Prostate gland (tissue), 2 donors: ENCODE measurements around the gene FOSL2. TPM values are rescaled to one million over a fixed set of nuclear protein-coding genes. Genes with fewer than 3 reads are reported as not detected.

ENCODE experiments used
- DNase-seq: peaks from one replicate; pipeline ENCODE4 v3.0.0-alpha.2; 2019; ENCODE audit warnings: low spot score
- H3K27ac ChIP-seq, 2 donors: fragments of 200-600 bp; sonication (generic); 2 replicates each; pipeline ENCODE4 v1.5.1; 2017 to 2019
- H3K27me3 ChIP-seq: fragments of 200-600 bp; sonication (generic); replicated peaks from 2 replicates; pipeline ENCODE4 v1.5.1; 2019; ENCODE audit not compliant: insufficient read depth
- H3K36me3 ChIP-seq, 2 donors: fragments of 200-600 bp; sonication (generic); 1 replicate in 1 of 2; 2 replicates in 1 of 2; pipeline versions ENCODE4 v1.5.1 to v1.8.1; 2017 to 2019
- H3K4me1 ChIP-seq: fragments of 200-600 bp; sonication (generic); replicated peaks from 2 replicates; pipeline ENCODE4 v1.5.1; 2019
- H3K4me3 ChIP-seq, 2 donors: fragments of 200-600 bp; sonication (generic); 2 replicates each; pipeline ENCODE4 v1.5.1; 2017 to 2019
- H3K9me3 ChIP-seq: fragments of 200-600 bp; sonication (generic); 2 replicates; pipeline ENCODE4 v1.5.1; 2017
- CTCF ChIP-seq, 4 experiments: fragments of 200-600 bp in 2 of 4; fragments of 450-650 bp in 2 of 4; sonication (generic) in 2 of 4; IDR thresholded peaks; 1 replicate in 3 of 4; 2 replicates in 1 of 4; pipeline ENCODE4 v1.5.1; 2016 to 2019; ENCODE audit warnings: antibody characterized with exemption in 4 of 4, mild to moderate bottlenecking in 2 of 4, moderate library complexity in 2 of 4
- POLR2A ChIP-seq: fragments of 450-650 bp; IDR thresholded peaks from one replicate; pipeline ENCODE4 v1.6.1; 2016; ENCODE audit warnings: antibody characterized with exemption, mild to moderate bottlenecking
- POLR2AphosphoS5 ChIP-seq: sonication (generic); formaldehyde crosslinking; IDR thresholded peaks from one replicate; pipeline ENCODE4 v1.6.1; 2017; ENCODE audit warnings: antibody characterized with exemption
- WGBS: methylation state at CpG from one replicate; pipeline ENCODE4 v1.1.5; 2018; 5-methylcytosine and 5-hydroxymethylcytosine counted together
- intact Hi-C: fragments of 100-400 bp; cut with DNase I; formaldehyde crosslinking; loops from one replicate; pipeline ENCODE4 v1.14.2; 2022
- total RNA-seq, 2 donors: library from RNA; depleted of rRNA; stranded (reverse); fragments of >200 nt; gene quantifications; one replicate each; pipeline ENCODE4 v1.1.0, GENCODE V29; 2016

Gene FOSL2
- total RNA-seq, 2 donors from 2014 or later = 57.4 to 94.2 TPM

GRCh38 chr2:28447943-28448792, 55.5 kb downstream of the FOSL2 start:
- Histone ChIP-seq H3K27me3 (no peaks in the 10 kb centered on the region), H3K36me3 (no peaks in the 10 kb centered on the region), H3K4me1 (no peaks in the 10 kb centered on the region), H3K9me3 (no peaks in the 10 kb centered on the region), H3K4me3 (no peak overlapping the region), H3K27ac (no peak overlapping the region)
- no peak for DNase-seq
- WGBS = 78% methylated on average over 8 of the region's 8 CpGs
- TF ChIP-seq CTCF (IDR thresholded peaks at IDR 0.05) = no peak
- no peak for TF ChIP-seq POLR2AphosphoS5
- TF ChIP-seq POLR2A = no peak
- intact Hi-C loops = no loop called here

- DNase-seq = no peak
- no peak overlapping the region for H3K27ac ChIP-seq
- intact Hi-C loops = no loop called here
- TF ChIP-seq POLR2A (no peak), CTCF (IDR thresholded peaks at IDR 0.05) (no peak), POLR2AphosphoS5 (no peak)
- no peaks in the 10 kb centered on the region for H3K4me1 ChIP-seq
- H3K36me3 ChIP-seq = no peaks in the 10 kb centered on the region
- H3K9me3 ChIP-seq = no peaks in the 10 kb centered on the region
- no peak overlapping the region for H3K4me3 ChIP-seq
- H3K27me3 ChIP-seq = no peaks in the 10 kb centered on the region
- 88% methylated on average over 3 of the region's 3 CpGs for WGBS
Observed at GRCh38 chr2:28448793-28449100, 56.1 kb downstream of the FOSL2 start.

- WGBS = 91% methylated on average over 6 of the region's 6 CpGs
- Histone ChIP-seq H3K4me1 (no peaks in the 10 kb centered on the region), H3K36me3 (no peaks in the 10 kb centered on the region), H3K4me3 (no peak overlapping the region), H3K27ac (no peak overlapping the region), H3K9me3 (no peaks in the 10 kb centered on the region), H3K27me3 (no peaks in the 10 kb centered on the region)
- TF ChIP-seq POLR2A (no peak), POLR2AphosphoS5 (no peak), CTCF (IDR thresholded peaks at IDR 0.05) (no peak)
- intact Hi-C loops = no loop called here
- DNase-seq = no peak
Observed at GRCh38 chr2:28449126-28449487, 56.4 kb downstream of the FOSL2 start.

GRCh38 chr2:28449488-28450395, 57.1 kb downstream of the FOSL2 start:
- intact Hi-C loops = loop anchor here (5.0 kb wide), 1 partner anchor 47 kb away; no protein-coding TSS in a partner anchor
- Histone ChIP-seq H3K4me1 (no peaks in the 10 kb centered on the region), H3K36me3 (no peaks in the 10 kb centered on the region), H3K27me3 (no peaks in the 10 kb centered on the region), H3K9me3 (no peaks in the 10 kb centered on the region), H3K27ac (no peak overlapping the region), H3K4me3 (no peak overlapping the region)
- DNase-seq = no peak
- WGBS = 55% methylated on average over 17 of the region's 17 CpGs
- TF ChIP-seq POLR2A = no peak
- TF ChIP-seq CTCF (IDR thresholded peaks at IDR 0.05) = no peak
- TF ChIP-seq POLR2AphosphoS5 = no peak
